Suprapubic skin (tissue), 4 donors: ENCODE measurements around the gene CTNNA3.

Experiments used
- EP300 ChIP-seq: sonication (generic); formaldehyde crosslinking; IDR thresholded peaks from one replicate; pipeline ENCODE4 v1.6.1; 2017; ENCODE audit warnings: antibody characterized with exemption
- POLR2AphosphoS5 ChIP-seq, 3 donors: sonication (generic); formaldehyde crosslinking; IDR thresholded peaks; one replicate each; pipeline ENCODE4 v1.6.1; 2017; ENCODE audit warnings: antibody characterized with exemption in 3 of 3
- TF ChIP-seq, protein P1 (sequence below), 2 donors: fragments of 200-600 bp in 1 of 2; fragments of 450-650 bp in 1 of 2; sonication (generic) in 1 of 2; IDR thresholded peaks; one replicate each; pipeline ENCODE4 v1.5.1; 2016 to 2019; ENCODE audit warnings: antibody characterized with exemption in 2 of 2, mild to moderate bottlenecking in 1 of 2, moderate library complexity in 1 of 2

DNA sequence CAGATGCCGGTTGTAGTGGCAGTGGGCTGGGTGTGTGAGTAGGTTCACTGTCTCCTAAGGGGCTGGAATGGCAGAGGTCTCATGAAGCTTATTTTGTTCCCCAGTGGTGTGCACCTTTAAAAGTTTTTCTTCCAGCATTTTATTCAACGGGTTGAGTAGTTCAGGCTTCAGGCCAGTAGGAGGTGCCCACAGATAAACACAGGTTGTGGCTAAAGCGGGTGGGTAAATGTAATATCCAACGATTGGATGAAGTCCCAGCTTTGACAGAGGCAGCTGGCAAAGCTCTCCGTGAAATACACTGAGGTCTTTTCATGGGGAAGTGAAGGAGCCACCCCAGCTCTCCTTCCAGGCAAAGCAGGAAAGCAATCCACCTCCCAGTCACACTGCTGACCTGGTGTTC lies 1109.9 kb downstream of the CTNNA3 start:
- TF ChIP-seq, protein P1, sequence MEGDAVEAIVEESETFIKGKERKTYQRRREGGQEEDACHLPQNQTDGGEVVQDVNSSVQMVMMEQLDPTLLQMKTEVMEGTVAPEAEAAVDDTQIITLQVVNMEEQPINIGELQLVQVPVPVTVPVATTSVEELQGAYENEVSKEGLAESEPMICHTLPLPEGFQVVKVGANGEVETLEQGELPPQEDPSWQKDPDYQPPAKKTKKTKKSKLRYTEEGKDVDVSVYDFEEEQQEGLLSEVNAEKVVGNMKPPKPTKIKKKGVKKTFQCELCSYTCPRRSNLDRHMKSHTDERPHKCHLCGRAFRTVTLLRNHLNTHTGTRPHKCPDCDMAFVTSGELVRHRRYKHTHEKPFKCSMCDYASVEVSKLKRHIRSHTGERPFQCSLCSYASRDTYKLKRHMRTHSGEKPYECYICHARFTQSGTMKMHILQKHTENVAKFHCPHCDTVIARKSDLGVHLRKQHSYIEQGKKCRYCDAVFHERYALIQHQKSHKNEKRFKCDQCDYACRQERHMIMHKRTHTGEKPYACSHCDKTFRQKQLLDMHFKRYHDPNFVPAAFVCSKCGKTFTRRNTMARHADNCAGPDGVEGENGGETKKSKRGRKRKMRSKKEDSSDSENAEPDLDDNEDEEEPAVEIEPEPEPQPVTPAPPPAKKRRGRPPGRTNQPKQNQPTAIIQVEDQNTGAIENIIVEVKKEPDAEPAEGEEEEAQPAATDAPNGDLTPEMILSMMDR (IDR thresholded peaks at IDR 0.05): no peak
- TF ChIP-seq POLR2AphosphoS5 (IDR thresholded peaks at IDR 0.05): no peak
- TF ChIP-seq EP300: no peak
